HEK293 (cell line): ENCODE data around the gene CAPN10.

ENCODE experiments used
- GLI2 ChIP-seq: fragments of 450-650 bp; formaldehyde crosslinking; IDR thresholded peaks from 2 replicates; pipeline ENCODE4; 2017; ENCODE audit warnings: missing biosample characterization, missing genetic modification characterization, low read depth, borderline replicate concordance
- HOXA7 ChIP-seq: sonication (generic); formaldehyde crosslinking; IDR thresholded peaks from 2 replicates; pipeline ENCODE4 v1.8.1; 2022; ENCODE audit warnings: missing genetic modification reagents, borderline replicate concordance
- KLF10 ChIP-seq: fragments of 450-650 bp; IDR thresholded peaks from 2 replicates; pipeline ENCODE4 v1.5.1; 2018; ENCODE audit warnings: missing biosample characterization, mild to moderate bottlenecking, missing genetic modification characterization
- MEIS1 ChIP-seq: sonication (generic); formaldehyde crosslinking; IDR thresholded peaks from 2 replicates; pipeline ENCODE4 v1.8.1; 2022; ENCODE audit warnings: missing genetic modification reagents, mild to moderate bottlenecking, borderline replicate concordance
- ZBTB17 ChIP-seq: fragments of 450-650 bp; formaldehyde crosslinking; IDR thresholded peaks from 2 replicates; pipeline ENCODE4 v1.5.1; 2016; ENCODE audit warnings: missing biosample characterization, missing genetic modification characterization
- ZBTB48 ChIP-seq: fragments of 450-650 bp; formaldehyde crosslinking; IDR thresholded peaks from 2 replicates; pipeline ENCODE4 v1.5.1; 2016; ENCODE audit warnings: missing biosample characterization, missing genetic modification characterization
- ZFHX2 ChIP-seq: fragments of 450-650 bp; formaldehyde crosslinking; conservative IDR thresholded peaks from 2 replicates; pipeline ENCODE4 v1.5.1; 2016; ENCODE audit warnings: missing biosample characterization, missing genetic modification characterization
- ZNF114 ChIP-seq: fragments of 450-650 bp; formaldehyde crosslinking; IDR thresholded peaks from 2 replicates; pipeline ENCODE4 v1.5.0; 2017; ENCODE audit warnings: missing biosample characterization, missing genetic modification characterization
- ZNF121 ChIP-seq: fragments of 450-650 bp; formaldehyde crosslinking; IDR thresholded peaks from 2 replicates; pipeline ENCODE4 v1.5.1; 2016; ENCODE audit warnings: missing biosample characterization, missing genetic modification characterization
- ZNF155 ChIP-seq: fragments of 450-650 bp; formaldehyde crosslinking; IDR thresholded peaks from 2 replicates; pipeline ENCODE4 v1.5.1; 2016; ENCODE audit warnings: missing biosample characterization, missing genetic modification characterization
- ZNF16 ChIP-seq: fragments of 450-650 bp; formaldehyde crosslinking; IDR thresholded peaks from 2 replicates; pipeline ENCODE4 v1.5.1; 2016; ENCODE audit warnings: low read depth, missing biosample characterization, missing genetic modification characterization
- ZNF174 ChIP-seq: fragments of 450-650 bp; formaldehyde crosslinking; IDR thresholded peaks from 2 replicates; pipeline ENCODE4 v1.5.0; 2017; ENCODE audit warnings: missing biosample characterization, mild to moderate bottlenecking, missing genetic modification characterization
- ZNF24 ChIP-seq: fragments of 450-650 bp; formaldehyde crosslinking; IDR thresholded peaks from 2 replicates; pipeline ENCODE4 v1.5.1; 2016; ENCODE audit warnings: missing biosample characterization, missing genetic modification characterization
- ZNF335 ChIP-seq: fragments of 450-650 bp; formaldehyde crosslinking; conservative IDR thresholded peaks from 2 replicates; pipeline ENCODE4 v1.5.1; 2016; ENCODE audit warnings: missing biosample characterization, missing genetic modification characterization
- ZNF350 ChIP-seq: fragments of 450-650 bp; formaldehyde crosslinking; IDR thresholded peaks from 2 replicates; pipeline ENCODE4 v1.5.0; 2017; ENCODE audit warnings: missing biosample characterization, mild to moderate bottlenecking, missing genetic modification characterization
- ZNF473 ChIP-seq: fragments of 450-650 bp; formaldehyde crosslinking; IDR thresholded peaks from 2 replicates; pipeline ENCODE4 v1.5.1; 2017; ENCODE audit warnings: missing biosample characterization, missing genetic modification characterization
- ZNF48 ChIP-seq: fragments of 450-650 bp; formaldehyde crosslinking; IDR thresholded peaks from 2 replicates; pipeline ENCODE4 v1.5.1; 2016; ENCODE audit warnings: missing biosample characterization, missing genetic modification characterization
- ZNF521 ChIP-seq: fragments of 450-650 bp; formaldehyde crosslinking; IDR thresholded peaks from 2 replicates; pipeline ENCODE4 v1.5.1; 2017; ENCODE audit warnings: missing biosample characterization, mild to moderate bottlenecking, missing genetic modification characterization
- ZNF701 ChIP-seq: fragments of 450-650 bp; formaldehyde crosslinking; IDR thresholded peaks from 2 replicates; pipeline ENCODE4 v1.5.1; 2016; ENCODE audit warnings: missing biosample characterization, missing genetic modification characterization
- ZNF747 ChIP-seq: fragments of 450-650 bp; formaldehyde crosslinking; IDR thresholded peaks from 2 replicates; pipeline ENCODE4 v1.5.1; 2016; ENCODE audit warnings: missing biosample characterization, missing genetic modification characterization
- TF ChIP-seq, protein P1 (sequence below): fragments of 450-650 bp; formaldehyde crosslinking; IDR thresholded peaks from 2 replicates; pipeline ENCODE4 v1.5.1; 2016; ENCODE audit warnings: missing biosample characterization, missing genetic modification characterization
- TF ChIP-seq, protein P2 (sequence below): fragments of 450-650 bp; IDR thresholded peaks from 2 replicates; pipeline ENCODE4 v1.5.1; 2018; ENCODE audit warnings: missing biosample characterization, missing genetic modification characterization
- TF ChIP-seq, protein P3 (sequence below): sonication (generic); formaldehyde crosslinking; IDR thresholded peaks from 2 replicates; pipeline ENCODE4 v1.8.1; 2022; ENCODE audit warnings: mild to moderate bottlenecking, moderate library complexity, missing genetic modification reagents
- TF ChIP-seq, protein P4 (sequence below): fragments of 450-650 bp; formaldehyde crosslinking; IDR thresholded peaks from 2 replicates; pipeline ENCODE4 v1.5.1; 2017; ENCODE audit warnings: missing biosample characterization, missing genetic modification characterization
- TF ChIP-seq, protein P5 (sequence below): fragments of 450-650 bp; formaldehyde crosslinking; IDR thresholded peaks from 2 replicates; pipeline ENCODE4 v1.5.1; 2017; ENCODE audit warnings: missing biosample characterization, mild to moderate bottlenecking, missing genetic modification characterization, moderate library complexity
- TF ChIP-seq, protein P6 (sequence below): fragments of 450-650 bp; formaldehyde crosslinking; IDR thresholded peaks from 2 replicates; pipeline ENCODE4 v1.5.1; 2016; ENCODE audit warnings: missing biosample characterization, missing genetic modification characterization
- TF ChIP-seq, protein P7 (sequence below): fragments of 450-650 bp; formaldehyde crosslinking; IDR thresholded peaks from 2 replicates; pipeline ENCODE4 v1.5.0; 2017; ENCODE audit warnings: missing biosample characterization, missing genetic modification characterization, borderline replicate concordance

Gene CAPN10

DNA sequence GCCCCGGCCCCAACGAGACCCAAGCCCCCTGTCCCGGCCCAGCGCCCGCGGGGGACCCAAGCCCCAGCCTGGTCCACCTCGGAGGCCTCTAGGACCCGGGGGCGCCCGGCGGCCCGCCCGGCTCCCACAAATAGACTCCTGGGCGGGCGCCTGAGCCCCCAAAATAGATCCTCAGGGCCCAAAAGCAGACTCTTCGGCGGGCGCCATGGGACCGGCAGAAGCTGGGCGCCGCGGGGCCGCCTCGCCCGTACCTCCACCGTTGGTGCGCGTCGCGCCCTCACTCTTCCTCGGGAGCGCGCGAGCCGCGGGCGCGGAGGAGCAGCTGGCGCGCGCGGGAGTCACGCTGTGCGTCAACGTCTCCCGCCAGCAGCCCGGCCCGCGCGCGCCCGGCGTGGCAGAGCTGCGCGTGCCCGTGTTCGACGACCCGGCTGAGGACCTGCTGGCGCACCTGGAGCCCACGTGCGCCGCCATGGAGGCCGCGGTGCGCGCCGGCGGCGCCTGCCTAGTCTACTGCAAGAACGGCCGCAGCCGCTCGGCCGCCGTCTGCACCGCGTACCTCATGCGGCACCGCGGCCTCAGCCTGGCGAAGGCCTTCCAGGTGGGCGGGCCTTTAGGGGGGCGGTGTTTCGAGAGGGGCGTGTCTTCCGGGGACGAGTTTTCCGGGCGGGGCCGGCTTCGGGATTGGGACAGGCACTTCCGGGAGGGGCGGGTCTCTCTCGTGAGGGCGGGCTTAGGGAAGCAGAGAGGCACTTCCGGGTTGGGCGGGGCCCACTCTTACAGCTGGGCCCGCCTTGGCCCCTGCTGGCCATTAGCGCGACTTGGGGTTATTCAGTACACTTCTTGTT is 25.8 kb upstream of the CAPN10 start (continued):
- no peak for TF ChIP-seq ZNF48
- TF ChIP-seq ZNF155, result no peak
- TF ChIP-seq ZNF473 (tag by site-specific recombination), result no peak
- TF ChIP-seq, protein P1, sequence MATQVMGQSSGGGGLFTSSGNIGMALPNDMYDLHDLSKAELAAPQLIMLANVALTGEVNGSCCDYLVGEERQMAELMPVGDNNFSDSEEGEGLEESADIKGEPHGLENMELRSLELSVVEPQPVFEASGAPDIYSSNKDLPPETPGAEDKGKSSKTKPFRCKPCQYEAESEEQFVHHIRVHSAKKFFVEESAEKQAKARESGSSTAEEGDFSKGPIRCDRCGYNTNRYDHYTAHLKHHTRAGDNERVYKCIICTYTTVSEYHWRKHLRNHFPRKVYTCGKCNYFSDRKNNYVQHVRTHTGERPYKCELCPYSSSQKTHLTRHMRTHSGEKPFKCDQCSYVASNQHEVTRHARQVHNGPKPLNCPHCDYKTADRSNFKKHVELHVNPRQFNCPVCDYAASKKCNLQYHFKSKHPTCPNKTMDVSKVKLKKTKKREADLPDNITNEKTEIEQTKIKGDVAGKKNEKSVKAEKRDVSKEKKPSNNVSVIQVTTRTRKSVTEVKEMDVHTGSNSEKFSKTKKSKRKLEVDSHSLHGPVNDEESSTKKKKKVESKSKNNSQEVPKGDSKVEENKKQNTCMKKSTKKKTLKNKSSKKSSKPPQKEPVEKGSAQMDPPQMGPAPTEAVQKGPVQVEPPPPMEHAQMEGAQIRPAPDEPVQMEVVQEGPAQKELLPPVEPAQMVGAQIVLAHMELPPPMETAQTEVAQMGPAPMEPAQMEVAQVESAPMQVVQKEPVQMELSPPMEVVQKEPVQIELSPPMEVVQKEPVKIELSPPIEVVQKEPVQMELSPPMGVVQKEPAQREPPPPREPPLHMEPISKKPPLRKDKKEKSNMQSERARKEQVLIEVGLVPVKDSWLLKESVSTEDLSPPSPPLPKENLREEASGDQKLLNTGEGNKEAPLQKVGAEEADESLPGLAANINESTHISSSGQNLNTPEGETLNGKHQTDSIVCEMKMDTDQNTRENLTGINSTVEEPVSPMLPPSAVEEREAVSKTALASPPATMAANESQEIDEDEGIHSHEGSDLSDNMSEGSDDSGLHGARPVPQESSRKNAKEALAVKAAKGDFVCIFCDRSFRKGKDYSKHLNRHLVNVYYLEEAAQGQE (tag by site-specific recombination), result no peak
- no peak for TF ChIP-seq ZNF174 (tag by site-specific recombination)
- TF ChIP-seq ZNF701, result no peak
- TF ChIP-seq ZNF335 (tag by site-specific recombination), result peak; percentile 72
- no peak; the same call in 1 of the 2 replicates for TF ChIP-seq ZFHX2 (tag by site-specific recombination)
- TF ChIP-seq GLI2 (tag by site-specific recombination), result no peak
- no peak for TF ChIP-seq ZBTB48
- TF ChIP-seq ZNF24 (tag by site-specific recombination), result no peak
- TF ChIP-seq, protein P2, sequence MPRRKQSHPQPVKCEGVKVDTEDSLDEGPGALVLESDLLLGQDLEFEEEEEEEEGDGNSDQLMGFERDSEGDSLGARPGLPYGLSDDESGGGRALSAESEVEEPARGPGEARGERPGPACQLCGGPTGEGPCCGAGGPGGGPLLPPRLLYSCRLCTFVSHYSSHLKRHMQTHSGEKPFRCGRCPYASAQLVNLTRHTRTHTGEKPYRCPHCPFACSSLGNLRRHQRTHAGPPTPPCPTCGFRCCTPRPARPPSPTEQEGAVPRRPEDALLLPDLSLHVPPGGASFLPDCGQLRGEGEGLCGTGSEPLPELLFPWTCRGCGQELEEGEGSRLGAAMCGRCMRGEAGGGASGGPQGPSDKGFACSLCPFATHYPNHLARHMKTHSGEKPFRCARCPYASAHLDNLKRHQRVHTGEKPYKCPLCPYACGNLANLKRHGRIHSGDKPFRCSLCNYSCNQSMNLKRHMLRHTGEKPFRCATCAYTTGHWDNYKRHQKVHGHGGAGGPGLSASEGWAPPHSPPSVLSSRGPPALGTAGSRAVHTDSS, result no peak
- TF ChIP-seq ZBTB17 (tag by site-specific recombination), result no peak
- TF ChIP-seq, protein P3, sequence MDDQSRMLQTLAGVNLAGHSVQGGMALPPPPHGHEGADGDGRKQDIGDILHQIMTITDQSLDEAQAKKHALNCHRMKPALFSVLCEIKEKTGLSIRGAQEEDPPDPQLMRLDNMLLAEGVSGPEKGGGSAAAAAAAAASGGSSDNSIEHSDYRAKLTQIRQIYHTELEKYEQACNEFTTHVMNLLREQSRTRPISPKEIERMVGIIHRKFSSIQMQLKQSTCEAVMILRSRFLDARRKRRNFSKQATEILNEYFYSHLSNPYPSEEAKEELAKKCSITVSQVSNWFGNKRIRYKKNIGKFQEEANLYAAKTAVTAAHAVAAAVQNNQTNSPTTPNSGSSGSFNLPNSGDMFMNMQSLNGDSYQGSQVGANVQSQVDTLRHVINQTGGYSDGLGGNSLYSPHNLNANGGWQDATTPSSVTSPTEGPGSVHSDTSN (CRISPR knock-in tag), result peak; percentile 84; the same call in 1 of the 2 replicates
- no peak for TF ChIP-seq ZNF121 (tag by site-specific recombination)
- TF ChIP-seq MEIS1 (CRISPR knock-in tag), result 0 out of 2 replicates have a peak, but pooled peaks have one; percentile 19
- TF ChIP-seq ZNF521, result no peak
- TF ChIP-seq, protein P4, sequence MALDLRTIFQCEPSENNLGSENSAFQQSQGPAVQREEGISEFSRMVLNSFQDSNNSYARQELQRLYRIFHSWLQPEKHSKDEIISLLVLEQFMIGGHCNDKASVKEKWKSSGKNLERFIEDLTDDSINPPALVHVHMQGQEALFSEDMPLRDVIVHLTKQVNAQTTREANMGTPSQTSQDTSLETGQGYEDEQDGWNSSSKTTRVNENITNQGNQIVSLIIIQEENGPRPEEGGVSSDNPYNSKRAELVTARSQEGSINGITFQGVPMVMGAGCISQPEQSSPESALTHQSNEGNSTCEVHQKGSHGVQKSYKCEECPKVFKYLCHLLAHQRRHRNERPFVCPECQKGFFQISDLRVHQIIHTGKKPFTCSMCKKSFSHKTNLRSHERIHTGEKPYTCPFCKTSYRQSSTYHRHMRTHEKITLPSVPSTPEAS (tag by site-specific recombination), result no peak
- no peak for TF ChIP-seq ZNF114 (tag by site-specific recombination)
- peak; percentile 79 for TF ChIP-seq KLF10 (tag by site-specific recombination)
- no peak for TF ChIP-seq HOXA7 (CRISPR knock-in tag)
- TF ChIP-seq, protein P5, sequence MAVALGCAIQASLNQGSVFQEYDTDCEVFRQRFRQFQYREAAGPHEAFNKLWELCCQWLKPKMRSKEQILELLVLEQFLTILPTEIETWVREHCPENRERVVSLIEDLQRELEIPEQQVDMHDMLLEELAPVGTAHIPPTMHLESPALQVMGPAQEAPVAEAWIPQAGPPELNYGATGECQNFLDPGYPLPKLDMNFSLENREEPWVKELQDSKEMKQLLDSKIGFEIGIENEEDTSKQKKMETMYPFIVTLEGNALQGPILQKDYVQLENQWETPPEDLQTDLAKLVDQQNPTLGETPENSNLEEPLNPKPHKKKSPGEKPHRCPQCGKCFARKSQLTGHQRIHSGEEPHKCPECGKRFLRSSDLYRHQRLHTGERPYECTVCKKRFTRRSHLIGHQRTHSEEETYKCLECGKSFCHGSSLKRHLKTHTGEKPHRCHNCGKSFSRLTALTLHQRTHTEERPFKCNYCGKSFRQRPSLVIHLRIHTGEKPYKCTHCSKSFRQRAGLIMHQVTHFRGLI (tag by site-specific recombination), result no peak
- TF ChIP-seq ZNF350 (tag by site-specific recombination), result no peak
- TF ChIP-seq ZNF747 (tag by site-specific recombination), result no peak
- TF ChIP-seq, protein P6, sequence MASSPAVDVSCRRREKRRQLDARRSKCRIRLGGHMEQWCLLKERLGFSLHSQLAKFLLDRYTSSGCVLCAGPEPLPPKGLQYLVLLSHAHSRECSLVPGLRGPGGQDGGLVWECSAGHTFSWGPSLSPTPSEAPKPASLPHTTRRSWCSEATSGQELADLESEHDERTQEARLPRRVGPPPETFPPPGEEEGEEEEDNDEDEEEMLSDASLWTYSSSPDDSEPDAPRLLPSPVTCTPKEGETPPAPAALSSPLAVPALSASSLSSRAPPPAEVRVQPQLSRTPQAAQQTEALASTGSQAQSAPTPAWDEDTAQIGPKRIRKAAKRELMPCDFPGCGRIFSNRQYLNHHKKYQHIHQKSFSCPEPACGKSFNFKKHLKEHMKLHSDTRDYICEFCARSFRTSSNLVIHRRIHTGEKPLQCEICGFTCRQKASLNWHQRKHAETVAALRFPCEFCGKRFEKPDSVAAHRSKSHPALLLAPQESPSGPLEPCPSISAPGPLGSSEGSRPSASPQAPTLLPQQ, result peak; percentile 86
- TF ChIP-seq, protein P7, sequence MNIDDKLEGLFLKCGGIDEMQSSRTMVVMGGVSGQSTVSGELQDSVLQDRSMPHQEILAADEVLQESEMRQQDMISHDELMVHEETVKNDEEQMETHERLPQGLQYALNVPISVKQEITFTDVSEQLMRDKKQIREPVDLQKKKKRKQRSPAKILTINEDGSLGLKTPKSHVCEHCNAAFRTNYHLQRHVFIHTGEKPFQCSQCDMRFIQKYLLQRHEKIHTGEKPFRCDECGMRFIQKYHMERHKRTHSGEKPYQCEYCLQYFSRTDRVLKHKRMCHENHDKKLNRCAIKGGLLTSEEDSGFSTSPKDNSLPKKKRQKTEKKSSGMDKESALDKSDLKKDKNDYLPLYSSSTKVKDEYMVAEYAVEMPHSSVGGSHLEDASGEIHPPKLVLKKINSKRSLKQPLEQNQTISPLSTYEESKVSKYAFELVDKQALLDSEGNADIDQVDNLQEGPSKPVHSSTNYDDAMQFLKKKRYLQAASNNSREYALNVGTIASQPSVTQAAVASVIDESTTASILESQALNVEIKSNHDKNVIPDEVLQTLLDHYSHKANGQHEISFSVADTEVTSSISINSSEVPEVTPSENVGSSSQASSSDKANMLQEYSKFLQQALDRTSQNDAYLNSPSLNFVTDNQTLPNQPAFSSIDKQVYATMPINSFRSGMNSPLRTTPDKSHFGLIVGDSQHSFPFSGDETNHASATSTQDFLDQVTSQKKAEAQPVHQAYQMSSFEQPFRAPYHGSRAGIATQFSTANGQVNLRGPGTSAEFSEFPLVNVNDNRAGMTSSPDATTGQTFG, result no peak
- TF ChIP-seq ZNF16 (tag by site-specific recombination), result no peak
